HG02870 (cell line): ENCODE results near the gene SPATC1L.
"Not testable (repeated sequence)": the region's sequence is repeated elsewhere in the genome, so short reads cannot be mapped to it uniquely, and the experiment has no call there.

Experiments
- ATAC-seq: cut with Tn5 transposase; IDR thresholded peaks from one replicate; pipeline ENCODE4 v1.9.1; 2021; ENCODE audit warnings: mild to moderate bottlenecking, moderate library complexity; ENCODE audit not compliant: unreplicated experiment

Gene SPATC1L

DNA sequence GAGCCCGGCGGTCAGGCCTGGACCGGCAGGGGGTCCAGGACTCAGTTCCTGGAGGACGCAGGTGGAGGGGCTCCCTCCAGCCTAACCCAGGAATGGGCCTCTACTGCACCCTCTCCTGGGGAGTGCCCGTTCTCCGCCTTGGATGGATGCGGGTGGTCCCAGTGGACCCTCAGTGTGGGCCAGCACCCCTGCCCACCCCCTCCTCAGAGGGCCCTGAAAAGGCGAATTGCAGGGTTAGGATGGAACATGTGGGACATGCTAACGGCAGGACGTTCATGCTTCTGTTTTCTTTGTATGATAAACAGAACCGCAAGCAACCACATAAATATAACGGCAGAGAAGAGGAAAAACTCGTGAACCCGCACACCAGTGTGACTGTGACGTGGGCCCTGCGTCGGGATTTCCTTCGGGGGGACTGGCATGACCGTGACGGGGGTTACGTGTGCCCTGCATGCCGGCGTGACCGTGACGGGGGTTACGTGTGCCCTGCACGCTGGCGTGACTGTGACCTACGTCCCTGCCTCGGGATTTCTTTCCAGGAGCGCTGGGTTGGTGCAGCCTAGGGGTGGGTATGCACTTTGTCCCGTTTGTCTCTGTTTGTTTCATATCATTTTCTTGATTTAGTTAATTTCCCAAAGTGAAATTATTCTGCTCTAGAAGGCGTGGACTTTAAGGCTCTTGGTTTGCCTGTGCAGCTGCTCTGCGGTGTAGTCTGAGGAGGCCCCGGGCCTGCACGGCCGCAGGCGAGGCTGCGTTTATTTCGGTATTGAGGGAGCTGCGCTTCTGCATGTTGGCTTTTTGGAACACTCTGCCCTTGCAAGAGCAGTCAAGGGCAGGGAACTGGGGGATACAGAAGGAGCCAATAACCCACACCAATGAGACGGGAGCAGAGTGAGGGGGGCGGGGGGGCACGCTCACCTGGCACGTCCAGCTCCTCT lies 32.0 kb downstream of the SPATC1L start:
- no peak for ATAC-seq

DNA sequence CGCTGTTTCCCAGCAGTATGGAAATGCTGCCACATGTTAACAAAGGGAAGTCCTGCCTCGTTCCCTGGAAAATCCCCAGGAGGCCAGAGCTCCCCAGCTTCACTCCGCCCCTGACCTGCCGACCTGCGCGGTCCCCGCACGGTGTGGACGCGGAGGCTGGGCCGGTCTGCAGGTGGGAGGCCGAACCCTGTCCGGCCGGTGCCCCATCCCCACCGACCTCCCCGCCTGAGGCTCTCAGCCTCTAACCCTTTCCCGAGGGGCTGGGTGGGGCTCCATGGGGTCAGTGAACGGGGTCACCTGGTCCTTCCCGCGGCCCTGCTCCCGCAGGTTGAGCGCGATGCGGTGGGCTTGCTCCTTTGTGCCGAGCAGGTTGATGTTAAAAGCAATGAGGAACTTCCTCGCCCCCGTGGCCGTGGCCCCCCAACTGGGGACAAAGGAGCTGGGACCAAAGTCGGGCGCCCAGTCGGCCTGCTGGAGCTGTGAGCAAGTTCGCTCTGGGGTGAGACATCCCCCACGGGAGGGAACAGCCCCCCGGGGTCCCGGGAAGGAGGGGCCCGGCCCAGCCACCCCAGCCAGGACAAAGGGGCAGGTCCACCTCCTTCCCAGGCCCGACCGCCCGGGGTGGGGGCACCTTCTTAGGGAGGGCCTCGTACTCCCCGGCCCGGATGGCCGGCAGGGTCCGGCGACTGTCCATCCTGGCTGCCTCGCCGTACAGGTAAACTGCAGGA lies 32.8 kb downstream of the SPATC1L start:
- ATAC-seq = no peak

DNA sequence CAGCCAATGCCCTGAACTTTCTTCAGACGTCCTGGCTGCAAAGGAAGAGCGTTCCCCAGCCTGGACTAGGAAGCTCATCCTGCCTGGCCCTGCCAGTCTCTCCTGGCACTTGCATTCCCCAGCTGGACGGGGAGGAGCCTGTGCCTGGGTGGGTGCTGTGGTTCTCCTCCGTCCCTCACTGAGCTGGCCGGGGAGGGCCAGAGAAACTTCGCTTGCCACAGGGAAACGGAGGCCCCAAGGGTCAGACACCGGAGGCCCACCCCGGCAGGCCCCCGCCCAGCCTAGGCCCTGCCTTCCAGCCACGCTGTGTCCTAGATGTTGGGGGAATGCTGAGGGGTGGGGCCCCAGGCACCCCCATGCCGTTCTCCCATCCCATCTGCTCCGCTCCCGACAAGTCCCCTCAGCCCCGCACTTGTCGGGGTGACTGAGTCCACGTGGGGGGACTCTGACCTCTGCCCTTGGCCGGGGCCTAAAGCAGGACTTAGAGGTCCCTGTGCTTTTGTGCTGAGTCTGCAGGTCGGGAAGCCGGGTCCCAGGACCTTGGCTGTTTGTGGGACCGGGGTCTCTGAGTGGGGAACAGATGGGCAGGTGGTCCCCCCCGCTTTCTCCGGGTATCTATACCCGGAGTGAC lies 33.7 kb downstream of the SPATC1L start:
- no peak for ATAC-seq

DNA sequence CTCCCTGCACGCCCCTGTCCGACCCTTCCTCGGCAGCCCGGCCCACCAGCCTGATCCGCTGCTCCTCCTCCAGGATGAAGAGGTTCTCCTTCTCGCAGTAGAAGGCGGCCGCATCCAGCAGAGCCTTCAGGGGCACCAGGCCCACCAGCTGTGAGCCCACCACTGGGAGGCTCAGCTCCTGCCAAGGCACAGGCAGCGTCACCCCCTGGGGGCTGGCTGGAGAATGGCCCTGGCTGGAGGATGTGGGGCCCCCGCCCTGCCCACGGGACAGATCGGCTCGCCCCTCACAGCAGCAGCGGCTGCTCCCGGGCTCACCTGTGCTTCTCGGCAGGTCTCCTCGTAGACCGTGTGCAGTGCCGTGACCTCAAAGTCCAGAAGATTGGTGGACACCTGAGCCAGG lies 34.2 kb downstream of the SPATC1L start:
- no peak for ATAC-seq

DNA sequence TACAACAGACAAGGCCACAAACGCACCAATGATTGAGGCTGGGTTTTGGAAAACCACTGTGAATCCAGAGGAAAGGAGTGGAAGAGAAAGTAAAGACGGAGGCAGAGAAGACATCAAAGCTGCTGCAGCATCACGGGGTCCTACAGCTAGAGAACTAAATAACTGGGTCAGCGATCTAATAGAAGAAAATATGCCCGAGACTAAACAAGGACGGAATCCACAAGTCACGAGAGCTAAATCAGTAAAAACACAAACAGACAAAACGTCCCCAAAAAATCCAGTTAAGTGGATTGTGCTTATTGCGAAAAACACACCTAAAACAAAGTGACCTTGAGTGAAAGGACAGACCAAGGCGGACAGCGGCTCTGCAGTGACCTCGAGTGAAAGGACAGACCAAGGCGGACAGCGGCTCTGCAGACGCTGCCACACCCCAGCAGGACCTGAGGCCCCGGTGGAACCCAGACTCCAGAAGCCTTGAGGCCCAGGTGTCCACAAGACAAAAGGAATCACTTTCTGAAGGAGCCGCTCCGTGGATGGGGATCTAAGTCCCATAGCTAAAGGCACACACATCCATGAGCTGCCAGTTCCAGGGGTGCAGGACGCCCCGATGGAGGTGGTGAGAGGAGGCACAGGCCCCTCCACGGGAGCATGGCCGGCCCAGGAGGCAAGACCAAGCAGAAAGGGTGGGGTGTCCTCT lies 34.9 kb downstream of the SPATC1L start:
- no peak for ATAC-seq

DNA sequence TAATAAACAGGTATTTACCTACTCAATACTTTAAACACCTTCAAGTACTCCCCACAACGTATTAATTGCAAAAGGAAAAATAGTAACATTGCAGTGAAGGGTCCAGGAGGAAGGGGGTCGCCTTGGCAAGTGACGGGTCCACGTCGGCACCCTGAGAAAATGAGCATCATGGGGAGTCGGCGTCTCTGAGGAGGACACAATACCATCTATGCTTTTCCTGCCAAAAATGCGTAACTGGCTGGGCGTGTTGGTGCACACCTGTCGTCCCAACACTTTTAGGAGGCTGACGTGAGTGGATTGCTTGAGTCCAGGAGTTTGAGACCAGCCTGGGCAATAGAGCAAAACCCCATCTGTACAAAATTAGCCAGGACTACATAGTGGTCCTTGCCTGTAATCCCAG lies 36.2 kb downstream of the SPATC1L start:
- ATAC-seq = no peak

DNA sequence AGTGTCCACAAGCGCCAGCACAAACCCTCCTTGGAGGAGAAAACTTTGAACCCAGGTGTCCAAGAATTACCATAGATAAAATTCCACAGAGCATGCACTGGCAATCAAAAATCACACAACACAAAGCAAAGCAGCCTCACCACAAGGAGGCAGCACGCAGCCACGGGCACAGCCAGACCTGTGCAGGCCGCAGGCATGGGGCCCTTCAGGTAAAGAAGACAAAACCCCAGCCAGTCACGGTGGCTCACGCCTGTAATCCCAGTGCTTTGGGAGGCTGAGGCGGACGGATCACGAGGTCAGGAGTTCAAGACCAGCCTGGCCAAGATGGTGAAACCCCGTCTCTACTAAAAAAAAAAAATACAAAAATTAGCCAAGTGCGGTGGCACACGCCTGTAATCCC lies 36.8 kb downstream of the SPATC1L start:
- not testable (repeated sequence) for ATAC-seq

DNA sequence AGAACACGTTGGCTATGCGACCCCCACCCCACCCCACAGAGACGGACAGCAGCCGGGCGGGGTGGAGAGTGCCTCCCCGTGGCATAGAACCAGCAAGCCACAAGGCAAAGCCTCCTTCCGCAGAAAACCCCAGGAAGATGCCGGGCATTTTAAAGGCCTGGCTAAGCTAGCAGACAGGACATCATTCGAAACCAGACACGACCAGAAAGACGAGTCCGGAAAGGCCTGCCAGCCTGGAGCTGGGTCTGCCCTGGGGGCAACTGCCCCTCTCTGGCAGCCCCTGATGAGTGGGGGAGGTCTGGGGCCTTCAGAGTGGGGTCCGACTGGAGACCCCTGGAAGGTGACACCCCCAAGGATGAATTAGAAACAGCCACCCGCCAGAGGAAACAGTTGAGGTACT lies 37.4 kb downstream of the SPATC1L start:
- no peak for ATAC-seq

DNA sequence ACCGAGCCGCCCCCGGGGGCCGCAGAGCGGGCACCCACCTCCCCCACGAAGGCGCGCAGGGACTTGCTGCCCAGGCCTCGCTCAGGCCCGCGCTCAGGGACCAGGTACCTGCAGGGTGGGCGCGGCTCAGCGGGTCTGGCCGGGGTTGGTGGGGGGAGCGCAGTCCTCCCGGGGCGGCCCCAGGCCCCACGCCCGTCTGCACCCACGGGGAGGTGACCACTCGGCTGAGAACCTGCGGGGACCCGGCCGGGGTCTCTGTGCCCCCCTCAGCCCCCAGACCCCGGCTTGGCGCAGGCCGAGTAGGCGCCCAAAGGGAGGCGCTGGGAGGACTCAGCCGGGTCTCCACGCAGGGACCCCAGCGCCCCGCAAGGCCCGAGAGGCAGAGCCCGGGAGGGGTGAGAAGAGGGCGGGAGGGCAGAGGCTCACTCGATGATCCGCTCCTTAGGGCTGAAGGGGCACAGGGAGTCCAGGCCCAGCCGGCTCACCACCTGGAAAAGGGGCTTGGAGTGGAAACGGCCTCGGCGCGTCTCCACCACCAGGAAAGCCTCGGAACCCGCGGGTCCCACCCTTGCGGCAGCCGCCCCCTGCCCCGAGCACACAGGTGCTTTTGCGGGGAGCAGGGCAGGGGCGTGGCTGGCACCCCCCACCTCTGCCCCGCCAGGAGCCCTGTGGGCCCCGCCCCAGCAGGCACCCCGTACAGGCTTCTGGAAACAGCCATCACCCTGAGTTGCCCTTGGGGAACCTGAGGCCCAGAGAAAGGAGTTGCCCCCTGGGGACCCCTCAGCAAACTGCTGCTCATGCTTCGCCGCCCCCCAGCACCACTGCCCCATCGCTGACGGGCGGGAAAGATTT lies 38.2 kb downstream of the SPATC1L start:
- ATAC-seq = no peak

DNA sequence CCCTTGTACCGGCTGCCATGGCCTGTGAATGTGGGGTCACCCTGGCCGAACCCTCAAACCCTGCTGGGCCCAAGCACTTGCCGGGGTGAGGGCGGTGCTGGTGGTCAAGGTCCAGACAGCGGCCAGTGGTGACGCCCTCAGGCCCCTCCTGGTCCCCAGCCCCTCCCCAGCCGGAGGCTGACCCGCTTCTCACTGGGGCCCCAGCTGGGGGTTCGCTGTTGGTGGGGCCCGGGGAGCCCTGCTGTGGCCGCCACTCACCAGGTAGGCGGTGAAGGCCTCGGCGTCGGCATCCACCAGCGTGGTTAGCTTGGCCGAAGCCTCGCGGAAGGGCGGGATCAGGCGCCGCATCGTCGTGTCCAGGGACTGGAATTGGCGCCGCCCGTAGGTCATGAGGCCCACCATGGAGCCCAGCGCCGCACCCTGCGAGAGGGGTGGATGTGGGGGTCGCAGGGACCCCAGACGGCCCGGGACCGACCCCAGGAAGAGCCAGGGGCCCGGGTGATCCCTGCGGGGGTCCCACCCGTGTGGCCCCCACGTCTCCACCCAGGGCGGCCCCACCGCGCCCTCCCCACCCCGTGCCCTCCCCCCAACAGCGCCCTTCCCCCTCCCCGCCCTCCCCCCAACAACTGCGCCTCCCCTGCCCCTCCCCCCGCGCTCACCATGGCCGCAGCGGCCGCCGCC lies 39.0 kb downstream of the SPATC1L start:
- ATAC-seq = no peak

DNA sequence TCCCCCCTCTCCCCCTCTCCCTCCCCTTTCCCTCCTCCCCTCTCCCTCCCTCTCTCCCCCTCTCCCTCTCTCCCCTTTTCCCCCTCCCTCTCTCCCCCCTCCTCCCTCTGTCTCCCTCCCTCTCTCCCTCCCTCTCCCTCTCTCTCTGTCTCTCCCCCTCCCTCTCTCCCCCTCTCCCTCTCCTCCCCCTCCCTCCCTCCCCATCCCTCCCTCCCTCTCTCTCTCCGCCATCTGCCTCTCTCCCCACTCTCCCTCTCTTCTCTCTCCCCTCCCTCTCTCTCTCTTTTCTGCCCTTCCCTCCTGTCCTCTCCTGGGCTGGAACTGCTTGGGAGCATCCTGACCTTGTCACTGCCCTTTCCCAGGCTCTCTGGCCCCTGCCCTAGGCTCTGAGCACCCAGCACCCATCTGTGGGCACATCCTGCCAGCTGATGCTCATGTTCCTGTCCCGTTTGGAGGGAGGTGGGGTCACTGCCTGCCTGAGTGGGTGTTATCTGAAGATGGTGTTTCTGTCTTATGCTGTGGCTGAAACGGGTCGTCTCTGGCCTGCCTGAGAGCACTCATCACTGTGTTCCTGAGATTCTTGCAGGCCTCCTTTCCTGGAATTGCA lies 39.7 kb downstream of the SPATC1L start:
- no peak for ATAC-seq

DNA sequence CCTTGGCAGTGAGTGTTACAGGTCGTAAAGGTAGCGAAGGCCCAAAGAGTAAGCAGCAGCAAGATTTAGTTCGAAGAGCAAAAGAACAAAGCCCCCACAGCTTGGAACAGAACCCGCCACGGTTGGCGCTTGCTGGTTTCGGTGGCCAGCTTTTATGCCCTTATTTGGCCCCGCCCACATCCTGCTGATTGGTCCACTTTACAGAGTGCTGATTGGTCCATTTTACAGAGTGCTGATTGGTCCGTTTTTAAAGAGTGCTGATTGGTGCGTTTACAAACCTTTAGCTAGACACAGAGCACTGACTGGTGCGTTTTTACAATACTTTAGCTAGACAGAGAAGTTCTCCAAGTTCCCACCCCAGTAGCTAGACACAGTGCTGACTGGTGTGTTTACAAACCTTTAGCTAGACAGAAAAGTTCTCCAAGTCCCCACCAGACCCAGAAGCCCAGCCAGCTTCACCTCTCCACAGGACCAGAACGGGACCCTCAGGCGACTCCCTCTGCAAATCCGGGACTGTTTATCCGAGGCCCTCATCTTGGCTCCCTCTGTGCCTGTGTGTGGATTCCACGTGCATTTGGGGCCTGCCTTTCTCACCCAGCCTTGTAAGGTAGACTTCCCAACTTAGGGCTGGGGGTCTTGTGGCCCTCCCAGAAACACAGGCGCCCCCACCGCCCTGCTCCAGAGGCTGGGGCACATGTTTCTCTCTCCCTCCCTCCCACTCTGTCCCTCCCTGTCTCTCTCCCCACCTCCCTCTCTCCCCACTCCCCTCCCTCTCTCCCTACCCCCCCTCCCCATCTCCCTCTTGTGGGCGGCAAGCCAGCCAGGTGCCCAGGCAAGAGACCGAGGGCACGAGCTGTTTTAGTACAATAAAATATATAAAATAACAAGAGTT lies 41.4 kb downstream of the SPATC1L start:
- no peak for ATAC-seq

DNA sequence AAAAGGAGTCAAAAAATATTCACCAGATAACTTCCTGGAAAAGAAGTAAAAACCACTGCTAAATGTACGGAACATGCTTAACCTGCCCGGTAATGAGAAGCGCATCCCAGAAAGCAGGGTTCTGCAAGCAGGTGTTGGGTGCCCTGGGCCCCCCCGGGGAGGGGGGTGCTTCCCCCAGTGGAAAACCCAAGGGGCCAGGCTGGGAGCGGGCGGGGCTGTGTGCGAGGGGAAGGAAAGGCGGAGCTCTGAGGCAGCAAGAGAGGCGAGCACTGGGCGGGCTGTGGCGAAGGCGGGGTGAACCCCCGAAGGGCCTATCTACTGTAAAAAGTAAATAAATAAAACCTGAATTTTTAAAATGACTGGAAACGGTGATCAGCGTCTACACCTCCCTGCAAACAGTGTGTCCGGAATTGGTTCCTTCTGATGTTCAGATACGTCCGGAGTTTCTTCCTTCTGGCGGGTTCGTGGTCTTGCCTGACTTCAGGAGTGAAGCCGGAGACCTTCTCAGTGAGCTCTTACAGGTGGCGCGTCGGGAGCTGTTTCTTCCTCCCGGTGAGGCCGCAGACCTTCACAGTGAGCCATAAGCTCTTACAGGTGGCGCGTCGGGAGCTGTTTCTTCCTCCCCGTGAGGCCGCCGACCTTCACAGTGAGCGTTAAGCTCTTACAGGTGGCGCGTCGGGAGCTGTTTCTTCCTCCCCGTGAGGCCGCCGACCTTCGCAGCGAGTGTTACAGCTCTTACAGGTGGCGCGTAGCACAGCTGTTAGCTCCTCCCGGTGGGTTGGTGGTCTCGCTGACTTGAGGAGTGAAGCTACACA lies 42.3 kb downstream of the SPATC1L start:
- no peak for ATAC-seq

DNA sequence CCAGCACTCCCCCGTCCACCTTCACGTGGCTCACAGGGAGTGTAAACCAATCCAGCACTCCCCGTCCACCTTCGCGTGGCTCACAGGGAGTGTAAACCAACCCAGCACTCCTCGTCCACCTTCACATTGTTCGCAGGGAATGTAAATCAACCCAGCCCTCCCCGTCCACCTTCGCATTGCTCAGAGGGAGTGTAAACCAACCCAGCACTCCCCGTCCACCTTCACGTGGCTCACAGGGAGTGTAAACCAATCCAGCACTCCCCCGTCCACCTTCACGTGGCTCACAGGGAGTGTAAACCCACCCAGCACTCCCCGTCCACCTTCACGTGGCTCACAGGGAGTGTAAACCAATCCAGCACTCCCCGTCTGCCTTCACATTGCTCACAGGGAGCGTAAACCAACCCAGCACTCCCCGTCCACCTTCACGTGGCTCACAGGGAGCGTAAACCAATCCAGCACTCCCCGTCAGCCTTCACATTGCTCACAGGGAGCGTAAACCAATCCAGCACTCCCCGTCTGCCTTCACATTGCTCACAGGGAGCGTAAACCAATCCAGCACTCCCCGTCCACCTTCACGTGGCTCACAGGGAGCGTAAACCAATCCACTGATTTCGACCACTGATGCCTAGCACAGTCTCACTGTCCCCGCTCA lies 43.8 kb downstream of the SPATC1L start:
- not testable (repeated sequence) for ATAC-seq

DNA sequence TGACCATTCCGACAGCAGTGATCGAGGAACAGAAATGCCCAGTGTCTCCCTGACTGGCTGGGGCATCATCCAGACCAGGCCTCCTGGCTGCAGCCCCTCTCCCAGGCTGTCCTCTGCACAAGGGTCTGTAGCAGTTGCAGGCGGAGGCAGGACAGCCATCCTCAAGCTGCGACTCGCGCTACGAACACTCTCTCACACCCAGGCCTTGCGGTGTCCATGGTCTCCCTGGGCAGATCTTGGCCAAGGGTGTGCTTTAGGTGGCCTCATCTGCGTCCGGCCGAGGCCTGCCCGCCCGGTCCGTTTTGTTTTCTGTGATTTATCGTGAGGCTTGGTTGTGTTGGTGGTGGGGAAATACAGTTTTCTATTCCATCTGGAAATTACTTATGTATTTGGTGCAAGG lies 44.6 kb downstream of the SPATC1L start:
- no peak for ATAC-seq

DNA sequence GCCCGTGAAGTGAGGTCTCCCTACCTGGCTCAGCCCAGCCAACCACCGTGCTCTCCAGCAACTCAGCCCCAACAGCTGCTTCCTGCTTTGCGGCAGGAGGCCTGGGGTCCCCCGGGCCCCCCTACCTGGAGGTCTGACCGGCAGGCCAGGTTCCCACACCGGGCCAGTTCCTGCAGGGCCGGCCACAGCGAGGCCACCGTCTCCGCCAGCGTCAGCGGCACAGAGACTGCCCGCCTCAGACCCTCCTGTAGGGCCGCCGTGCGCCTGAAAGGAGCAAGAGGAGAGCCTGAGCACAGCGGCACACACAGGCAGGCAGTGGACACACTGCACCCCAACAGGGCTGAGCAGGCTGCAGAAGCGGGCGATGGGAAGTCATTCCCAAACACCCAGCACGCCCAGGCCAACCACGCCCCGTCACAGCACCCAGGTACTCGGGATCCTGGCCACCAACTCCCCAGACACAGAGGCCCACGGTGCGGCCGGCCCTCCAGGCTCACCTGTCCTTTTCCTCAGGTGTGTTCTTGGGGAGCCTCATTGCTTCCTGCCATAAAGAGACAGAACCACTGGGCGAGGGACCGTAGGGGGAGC lies 45.8 kb downstream of the SPATC1L start:
- ATAC-seq = no peak
